ENCODE measurements around the gene POLN.

The POLN gene

DNA sequence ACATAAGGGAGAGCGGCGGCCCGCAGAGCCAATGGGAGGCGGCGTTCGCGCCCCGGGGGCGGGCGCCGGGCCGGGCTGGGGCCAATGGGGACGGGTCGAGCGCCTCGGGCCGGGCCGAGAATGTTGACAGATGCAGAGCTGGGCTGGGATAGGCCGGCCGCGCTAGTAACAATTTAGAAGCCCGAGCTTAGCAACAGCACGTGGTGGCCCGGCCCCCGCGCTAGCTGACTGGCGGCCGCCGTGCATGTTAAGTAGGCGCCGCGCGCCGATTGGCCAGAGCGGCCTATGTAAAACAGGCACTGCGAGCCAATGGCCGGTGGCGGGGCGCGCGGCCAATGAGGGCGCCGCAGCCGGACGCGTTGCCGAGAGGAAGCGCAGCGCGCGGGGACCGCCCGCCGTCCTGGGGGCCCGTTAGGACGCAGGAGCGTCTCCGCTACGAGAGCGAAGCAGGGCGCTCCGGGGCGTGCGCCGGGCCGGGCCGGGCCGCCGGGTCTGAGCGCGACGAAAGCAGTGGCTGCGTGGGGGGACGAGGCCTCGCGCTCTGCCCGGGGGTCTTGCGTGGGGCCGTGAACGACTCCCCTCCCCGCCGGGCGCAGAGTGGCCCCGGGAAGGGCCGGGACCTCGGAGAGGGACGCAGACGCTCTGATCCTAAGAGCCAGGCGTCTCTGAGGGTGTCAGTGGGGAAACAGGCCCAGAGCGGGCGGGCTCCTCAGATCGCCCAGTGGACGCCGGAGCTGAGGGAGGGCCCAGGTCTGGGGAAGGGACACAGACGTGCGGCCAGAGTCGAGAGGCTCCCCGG lies 20.4 kb upstream of the POLN start:
- peak; percentile 93 for DNase-seq (ENCODE audit: low read depth)

DNA sequence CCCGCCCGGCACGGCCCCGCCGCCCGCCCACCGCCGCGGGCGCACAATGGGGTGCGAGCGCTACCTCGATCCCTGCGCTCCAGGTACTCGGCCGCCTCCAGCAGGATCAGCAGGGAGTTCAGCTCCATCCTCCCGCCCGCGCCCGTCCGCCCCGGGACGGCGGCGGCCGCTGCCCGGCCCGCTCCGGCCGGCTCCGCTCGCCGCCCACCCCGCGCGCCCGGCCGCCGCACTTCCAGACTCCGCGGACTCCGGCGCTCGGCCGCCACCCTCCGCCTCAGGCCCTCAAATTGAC lies 19.9 kb upstream of the POLN start, which contains the start of gene MXD4:
TSS of gene MXD4 (minus strand) at position 257 of the 292 bp plus-strand sequence. CDS start at position 128, 129 bp downstream.
- no peak for DNase-seq (ENCODE audit: low read depth)

DNA sequence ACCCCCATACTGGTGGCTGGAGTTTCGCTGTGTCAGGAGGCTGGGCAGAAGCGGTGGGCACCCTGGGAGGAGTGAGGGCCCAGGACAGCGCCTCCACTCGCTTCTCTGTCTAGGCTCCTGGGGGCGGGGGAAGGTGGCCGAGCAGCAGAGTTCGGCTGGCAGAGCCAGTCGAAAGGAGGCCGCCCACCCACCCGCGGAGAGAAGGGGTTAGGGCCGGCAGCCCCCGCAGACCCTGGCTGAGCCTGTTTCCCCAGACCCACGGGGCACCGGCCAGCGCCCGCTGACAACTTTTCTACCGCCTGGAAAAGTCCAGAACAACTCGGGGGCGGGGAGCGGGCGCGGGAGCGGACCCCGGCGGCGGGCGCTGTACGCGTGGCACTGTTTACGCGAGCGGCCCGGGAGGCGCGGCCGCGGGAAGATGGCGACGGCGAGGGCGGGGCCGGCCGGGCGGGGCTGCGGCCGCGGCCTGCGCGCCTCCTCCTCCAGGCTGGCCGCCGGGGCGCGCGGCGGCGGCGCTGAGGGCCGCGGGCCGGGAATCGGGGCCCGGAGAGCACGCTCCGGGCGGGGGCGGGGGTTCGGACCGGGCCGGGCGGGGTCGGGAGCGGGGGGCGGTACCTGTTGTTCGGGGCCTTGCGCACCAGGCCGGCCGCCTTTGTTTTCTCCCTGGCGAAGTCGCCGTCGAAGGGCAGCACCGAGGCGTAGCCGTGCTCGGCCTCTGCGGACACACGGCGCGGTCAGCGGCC lies 19.4 kb upstream of the POLN start:
- peak; percentile 39 for DNase-seq (ENCODE audit: low read depth)

DNA sequence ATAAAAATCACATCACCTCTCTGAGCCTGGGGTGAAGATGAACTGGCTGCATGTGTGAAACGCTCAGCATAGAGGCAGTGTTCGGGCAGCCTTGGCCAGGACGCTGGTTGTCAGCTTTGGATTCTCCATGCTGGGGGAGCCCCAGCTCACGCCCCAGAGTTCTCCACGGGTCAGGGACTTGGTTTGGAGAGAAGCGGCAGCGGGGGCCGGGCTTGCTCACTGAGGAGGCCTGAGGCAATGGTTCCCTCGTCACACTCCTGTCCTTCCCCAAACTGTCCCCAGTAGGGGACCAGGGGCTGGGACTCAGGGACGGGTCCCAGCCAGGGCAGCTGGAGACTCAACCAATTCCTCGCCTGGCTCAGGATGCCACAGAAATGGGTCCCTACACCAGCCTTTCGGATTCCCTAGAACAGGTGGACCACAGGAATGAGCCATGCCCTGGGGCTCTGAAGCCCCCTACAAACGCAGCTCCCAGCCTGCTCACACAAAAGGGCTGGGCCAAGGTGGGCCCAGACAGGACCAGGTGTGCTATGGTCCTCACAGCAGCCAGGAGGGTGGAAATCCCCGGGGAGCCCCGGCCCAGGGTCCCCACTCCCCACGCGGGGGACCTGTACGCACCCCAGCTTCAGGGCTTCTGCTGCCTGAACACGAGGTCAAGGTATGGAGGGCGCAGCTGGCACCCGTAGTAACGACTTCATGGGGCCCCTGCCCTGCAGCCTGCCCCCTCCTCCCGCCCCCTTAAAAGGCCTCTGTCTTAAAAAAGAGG lies 18.6 kb upstream of the POLN start:
- no peak for DNase-seq (ENCODE audit: low read depth)

DNA sequence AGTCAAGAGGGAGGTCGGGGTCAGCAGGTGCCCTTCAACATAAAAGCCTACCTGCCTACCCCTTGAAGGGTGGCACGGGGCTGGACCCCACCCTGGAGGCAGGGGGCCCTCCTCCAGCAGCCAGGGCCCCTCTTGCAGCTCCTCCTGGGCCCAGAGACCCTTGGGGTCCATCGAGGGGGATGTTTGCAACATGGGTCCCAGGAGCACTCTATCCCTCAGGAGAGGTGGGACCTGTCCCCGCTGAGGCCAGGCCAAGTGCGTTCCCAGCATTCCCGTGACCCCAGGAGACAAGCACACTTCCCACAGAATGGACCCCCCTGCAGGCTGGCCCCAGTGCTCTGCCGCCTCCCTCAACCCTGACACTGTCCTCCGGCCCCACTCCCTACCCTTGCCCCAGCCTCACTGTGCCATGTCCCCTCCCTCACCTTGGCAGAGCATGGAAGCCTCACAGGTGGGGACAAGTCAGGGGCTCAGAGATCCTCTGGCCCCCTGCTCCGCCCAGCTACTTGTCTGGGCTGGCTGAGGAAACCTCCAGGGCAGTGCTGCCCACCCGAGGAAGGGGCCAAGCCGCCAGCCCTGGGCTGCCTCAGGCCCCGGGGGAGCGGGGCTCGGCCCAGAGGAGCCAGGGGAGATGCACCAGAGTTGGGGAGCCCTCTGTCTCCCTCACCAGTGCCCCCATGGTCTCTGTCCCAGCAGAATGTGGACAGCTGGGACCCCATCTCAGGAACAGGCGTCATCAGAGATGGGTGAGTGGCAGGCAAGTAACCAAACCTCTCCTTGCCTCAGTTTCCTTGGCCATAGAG lies 17.8 kb upstream of the POLN start:
- no peak for DNase-seq (ENCODE audit: low read depth)

DNA sequence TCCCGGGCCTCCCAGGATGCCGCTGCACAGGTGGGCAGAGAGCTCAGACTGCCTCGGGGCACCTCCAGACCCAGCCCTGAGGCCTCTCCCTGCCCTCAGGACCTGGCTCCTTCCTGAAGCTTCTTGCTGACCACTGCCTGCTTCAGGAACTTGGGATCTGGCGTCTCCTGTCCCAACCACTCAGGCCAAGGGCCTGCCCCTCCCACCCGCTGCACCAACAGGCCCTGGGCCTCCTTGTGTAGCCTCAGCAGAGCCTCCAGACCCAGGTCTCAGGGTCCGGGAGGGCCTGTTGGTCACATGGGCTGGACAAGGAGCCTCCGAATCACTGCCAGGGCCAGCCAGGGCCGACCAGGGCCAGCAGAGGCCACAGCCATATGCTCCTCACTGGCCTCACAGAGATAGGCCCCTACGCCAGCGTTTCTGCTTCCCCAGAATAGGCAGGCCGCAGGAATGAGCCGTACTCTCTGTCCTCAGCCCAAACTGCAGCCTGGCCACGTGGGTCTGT lies 17.2 kb upstream of the POLN start:
- DNase-seq (ENCODE audit: low read depth), result no peak

DNA sequence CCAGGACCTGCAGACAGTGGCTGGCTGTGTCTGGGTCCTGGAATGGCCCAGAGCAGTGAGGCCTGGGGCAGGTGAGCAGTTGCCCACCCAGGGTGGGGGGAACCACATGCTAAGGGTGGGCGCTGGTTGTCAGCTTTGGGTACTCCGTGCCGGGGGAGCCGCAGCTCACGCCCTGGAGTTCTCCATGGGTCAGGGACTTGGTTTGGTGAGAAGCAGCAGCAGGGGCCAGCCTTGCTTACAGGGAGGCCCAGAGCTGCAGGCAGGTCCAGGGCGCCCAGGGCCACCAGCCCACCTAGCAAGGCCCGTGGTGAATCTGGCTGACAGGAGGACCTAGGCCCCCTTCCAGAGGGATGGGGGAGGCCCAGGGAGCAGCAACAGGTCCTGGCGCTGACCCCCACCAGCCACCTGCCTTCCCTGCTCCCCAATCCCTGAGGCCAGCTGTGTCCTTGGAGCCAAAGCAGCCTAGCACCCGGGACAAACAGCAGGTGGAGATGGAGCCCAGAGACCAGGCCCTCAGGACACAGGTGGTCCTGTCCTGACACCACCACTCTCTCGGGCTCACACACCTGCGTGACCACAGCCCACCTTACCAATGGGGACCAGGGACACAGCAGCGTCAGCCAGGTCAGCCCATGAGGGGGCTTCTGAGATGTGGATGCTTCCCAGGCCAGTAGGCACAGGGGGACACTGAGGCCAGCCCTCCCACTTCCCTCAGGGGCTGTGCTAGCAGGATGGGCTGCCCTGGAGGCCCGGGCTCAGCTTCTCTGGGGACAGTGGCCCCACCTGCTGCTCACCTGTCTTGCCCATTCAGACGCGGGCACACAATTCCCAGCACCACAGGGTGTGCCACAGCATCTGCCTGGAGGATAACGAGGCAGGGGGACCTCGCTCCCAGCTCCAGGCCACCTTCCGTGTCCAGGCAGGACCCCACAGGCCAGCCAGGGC lies 16.4 kb upstream of the POLN start:
- DNase-seq (ENCODE audit: low read depth), result no peak

DNA sequence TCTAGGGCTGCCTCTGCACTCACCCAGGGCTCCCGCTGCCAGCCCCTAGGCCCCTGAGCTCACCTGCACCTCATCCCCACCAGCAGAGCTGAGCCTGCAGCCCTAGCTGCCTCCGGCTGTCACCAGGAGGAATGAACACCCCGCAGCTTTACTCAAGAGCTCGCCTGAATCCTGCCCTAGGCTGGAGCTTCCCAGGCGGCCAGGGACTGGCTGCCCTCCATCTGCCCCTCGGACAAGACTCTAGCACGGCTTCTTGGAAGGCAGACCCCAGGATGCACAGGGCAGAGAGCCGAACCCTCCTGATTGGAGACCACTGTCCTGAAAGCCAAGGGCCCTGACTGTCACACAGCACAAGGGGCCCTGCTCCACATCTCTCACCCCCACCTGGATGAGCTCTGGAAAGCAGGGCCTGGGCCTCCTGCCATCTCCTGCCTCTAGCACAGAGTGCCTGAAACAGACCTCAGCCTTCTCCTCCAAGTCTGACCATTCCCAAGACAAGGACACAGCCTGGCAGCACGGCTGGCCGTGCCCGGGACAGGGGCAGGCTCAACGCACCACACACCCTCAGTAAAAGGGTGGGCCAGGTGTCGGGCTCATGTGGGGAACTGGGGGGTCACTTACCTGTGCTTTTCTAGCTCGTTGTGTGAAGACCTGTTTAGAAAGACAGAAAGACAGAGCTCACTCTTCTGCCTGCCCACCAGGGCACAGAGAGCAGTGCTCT lies 15.6 kb upstream of the POLN start:
- no peak for DNase-seq (ENCODE audit: low read depth)

DNA sequence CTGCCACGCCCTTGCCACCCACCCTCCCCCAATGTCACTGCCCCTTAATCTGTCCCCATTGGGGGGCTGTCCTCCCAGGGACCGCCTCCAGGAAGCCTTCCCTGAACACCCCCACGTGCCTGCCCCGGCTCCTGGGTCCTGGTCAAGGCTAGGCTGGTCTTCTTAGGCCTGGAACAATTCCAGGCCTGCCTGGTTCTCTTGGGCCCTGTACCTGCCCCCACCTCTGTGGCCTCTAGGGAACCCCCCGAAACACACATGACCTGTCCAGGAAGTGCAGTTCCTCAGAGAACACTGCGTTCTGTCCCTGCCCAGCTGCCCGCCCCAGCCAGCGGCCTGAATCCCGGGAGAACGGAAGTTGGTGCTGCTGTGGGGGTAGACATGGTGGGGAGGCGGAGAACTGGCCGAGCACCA lies 14.9 kb upstream of the POLN start:
- no peak for DNase-seq (ENCODE audit: low read depth)

DNA sequence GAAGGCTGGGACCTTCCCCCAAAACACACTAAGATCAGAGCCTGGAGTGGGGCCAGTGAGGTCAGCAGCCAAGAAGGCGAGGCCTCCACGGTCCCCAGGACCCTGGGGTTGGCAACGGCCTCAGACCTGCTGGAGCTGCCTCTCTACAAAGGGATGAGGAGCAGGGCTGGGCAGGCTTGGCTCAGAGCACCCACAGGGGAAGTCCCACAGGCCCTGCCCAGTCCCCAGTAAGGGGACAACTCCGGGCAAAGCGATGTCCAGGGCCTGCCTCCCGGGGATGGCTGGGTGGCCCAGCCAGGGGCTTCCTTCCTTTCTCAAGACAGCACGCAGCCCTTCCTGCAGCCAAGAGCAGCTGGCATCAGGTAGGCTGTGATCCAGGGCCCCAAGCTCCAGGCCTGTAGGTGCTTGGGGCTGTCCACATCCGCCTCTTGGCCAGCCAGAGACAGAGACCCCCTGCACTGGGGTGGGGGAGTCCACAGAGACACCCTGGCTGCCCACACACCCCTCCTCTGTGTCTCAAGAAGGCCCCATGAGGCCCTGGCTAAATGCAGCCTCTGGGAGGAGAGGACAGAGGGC lies 14.3 kb upstream of the POLN start:
- DNase-seq (ENCODE audit: low read depth), result no peak

DNA sequence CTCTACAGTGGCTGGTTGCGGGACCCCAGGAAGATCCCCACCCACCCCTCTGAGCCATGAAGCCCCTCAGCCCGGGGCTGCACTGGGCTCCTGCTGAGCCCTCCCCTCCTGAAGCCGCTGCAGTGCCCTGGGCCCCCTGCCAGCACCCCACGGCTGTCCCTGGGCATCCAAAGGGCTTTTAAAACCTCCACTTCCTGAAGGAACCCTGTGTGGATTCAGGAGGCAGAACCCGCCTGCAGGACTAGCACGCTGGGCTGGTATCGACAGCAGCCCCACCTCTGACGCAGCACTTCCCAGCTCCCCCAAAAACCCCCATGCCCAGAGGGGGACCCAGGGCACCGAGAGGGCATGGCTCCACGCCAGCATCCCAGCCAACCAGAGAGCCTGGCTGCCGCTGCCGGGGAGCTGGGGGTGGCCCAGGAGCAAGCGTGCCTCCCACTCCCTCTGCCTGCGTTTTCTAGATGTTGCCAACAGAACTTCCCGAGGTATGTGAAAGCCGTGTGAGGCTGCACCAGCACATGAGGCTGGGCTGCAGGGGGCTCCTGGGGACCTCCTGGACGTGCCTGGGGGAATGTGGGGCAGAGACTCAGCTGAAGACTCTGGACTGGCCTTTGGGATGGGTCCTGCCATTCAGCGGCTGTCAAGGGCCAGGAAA lies 13.7 kb upstream of the POLN start:
- DNase-seq (ENCODE audit: low read depth), result no peak

DNA sequence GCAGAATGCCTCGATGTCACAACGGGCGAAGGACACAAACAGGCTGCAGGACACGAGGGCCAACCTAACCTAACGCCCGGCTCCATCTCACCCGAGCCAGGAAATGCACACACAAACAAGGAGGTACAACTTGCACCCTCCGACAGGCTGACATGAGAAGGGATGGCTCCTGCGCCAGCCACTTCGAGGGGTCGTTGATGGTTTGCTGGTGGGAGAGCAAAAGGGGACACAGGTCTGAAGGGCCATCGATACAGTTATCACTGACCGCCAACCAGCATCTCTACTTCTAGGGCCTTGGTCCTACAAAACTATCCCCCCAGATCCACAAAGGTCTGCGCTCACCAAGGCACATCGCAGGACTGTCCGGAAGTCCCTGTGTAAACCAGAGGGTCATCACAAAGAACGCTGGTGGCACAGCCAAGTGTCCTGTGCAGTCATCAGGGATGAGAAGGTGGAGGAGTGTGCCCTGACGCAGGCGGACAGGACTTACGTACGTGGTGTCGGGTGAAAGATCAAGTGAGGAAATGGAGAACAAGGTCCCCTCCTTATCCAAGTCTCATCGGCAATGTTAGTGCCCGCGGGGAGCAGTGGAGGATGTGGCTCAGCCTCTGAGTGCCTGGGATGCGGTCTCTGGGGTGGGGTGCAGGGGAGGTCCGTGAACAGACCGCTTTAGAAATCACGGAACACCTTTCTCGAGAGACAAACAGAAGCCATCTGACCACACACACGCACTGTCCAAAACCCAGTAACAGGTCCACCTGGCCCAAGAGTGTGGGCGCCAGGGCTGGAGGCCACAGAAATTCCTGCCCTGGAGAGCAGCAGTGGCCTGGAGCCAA lies 13.0 kb upstream of the POLN start:
- DNase-seq (ENCODE audit: low read depth), result no peak

DNA sequence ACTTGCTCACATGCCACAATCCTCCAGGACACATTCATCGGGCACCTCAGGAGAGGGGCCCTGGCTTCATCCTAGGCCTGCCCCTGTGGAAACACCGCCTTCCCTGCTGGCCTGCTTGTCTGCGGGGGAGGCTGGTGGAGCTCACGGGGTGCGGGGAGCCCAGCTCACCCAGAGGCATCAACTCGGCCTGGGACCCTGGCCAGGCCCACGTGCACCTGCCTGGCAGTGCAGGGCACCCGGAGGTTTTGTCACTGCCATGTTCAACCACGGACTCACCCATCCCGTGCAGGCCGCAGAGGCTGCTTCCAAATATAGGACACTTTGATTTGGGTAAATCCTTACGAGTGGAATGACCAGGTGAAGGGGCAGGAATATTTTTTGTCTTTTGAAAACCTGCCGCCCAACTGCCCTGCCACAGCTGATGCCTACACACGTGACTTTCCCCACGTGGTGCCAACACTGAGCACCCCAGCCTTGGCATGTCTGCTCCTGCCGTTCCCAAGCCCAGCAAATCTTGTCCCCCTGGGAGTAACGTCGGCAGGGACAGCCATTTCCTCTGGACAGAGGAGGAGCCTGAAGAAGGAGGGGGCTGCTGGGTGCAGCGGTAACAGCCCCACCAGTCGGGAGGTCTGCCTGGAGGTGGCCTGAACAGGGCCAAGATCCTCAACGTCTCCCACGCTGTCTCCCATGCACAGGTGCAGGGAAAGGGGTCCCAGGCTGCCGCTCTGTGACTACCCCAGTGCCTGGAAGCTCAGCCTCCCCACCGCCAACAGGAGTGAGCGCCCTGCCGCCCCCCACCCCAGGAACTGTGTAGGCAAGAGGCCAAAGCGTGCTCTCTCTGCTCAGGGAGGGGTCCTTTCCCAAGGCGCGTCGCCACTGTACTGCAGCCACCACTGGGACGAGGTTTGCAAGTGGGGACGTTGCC lies 11.5 kb upstream of the POLN start:
- DNase-seq (ENCODE audit: low read depth), result no peak

DNA sequence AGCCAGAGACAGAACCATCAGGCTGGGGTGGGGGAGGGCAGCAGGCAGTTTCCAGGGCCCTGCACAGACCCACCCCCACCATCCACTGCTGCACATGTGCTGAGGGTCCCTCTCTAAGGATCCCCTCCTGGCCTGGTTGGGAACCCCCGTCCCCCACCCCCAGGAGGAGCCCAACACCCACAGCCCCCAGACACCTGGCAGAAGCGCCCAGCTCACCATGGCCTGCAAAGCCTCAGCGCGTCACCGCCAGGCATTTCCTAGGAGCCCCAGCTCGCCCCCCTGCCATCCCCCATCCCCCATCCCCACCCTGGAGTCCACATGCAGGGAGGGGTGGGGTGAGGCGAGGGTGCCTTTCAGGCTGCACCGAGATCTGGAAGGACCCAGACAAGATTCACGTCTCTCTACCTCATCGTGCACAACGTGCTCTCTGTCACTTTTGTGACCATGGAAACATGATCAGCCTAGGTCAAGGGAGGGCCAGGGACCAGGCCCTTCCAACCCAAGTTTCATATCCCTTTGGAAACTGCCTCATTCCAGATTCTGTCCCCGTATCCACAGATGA lies 10.7 kb upstream of the POLN start:
- DNase-seq (ENCODE audit: low read depth), result no peak

DNA sequence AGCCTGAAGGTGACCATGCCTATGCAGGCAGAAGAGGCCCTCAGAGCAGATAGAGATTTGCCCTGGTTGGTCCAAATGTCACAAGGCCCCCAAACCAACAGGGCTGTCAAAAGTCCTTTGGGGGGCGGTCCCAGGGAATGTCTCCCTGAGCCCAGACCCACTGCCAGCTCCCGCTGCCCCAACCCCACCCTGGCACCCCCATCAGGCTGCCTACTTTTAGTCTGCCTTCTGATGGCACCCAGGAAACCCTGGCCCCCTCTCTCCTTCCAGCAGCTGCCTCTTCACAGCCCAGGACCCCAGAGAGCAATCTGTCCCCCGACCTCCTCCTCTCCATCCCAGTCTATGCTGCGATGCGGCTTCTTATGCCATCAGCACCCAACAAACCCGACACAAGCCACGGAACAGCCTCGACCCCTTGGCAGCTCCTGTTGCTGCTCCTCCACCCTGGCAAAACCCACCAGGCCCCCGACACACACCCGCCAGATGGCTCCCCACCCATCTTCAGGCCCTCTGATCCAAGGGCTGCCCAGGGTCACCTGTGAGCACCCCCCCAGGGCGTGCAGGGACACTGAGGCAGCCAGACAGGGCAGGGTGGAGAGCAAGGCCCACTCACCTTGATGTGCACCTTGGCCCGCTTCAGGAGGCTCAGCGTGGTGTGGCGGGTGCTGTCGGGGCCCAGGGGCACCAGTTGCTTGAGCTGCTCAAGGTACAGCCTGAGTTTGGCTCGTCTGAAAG lies 10.0 kb upstream of the POLN start:
- no peak for DNase-seq (ENCODE audit: low read depth)
